SU-DHL-6 (cell line): ENCODE data around the gene CD200.

Source experiments
- H2AFZ ChIP-seq: fragments of 200-600 bp; sonication (generic); 2 replicates; pipeline ENCODE4 v1.6.1; 2014; ENCODE audit warnings: low read depth, mild to moderate bottlenecking, moderate library complexity, mixed read lengths, antibody characterized with exemption, low read length; ENCODE audit not compliant: severe bottlenecking
- H3F3A ChIP-seq: fragments of 200-600 bp; shearing (Covaris generic); 2 replicates; pipeline ENCODE4 v1.6.0; 2016; ENCODE audit warnings: antibody characterized with exemption, mild to moderate bottlenecking; ENCODE audit not compliant: insufficient read depth
- H3K27ac ChIP-seq: fragments of 200-600 bp; sonication (generic); 2 replicates; pipeline ENCODE4 v1.5.1; 2016; ENCODE audit warnings: low read depth, mild to moderate bottlenecking, low read length, moderate library complexity, mixed read lengths
- H3K27me3 ChIP-seq: fragments of 200-600 bp; sonication (generic), shearing (Covaris generic); 2 replicates; pipeline ENCODE4 v1.6.0; 2014; ENCODE audit warnings: mild to moderate bottlenecking, low read length
- H3K36me3 ChIP-seq: fragments of 200-600 bp; sonication (generic); 2 replicates; pipeline ENCODE4 v1.6.1; 2014; ENCODE audit warnings: mild to moderate bottlenecking, low read length, mixed read lengths
- H3K4me2 ChIP-seq: fragments of 300-600, 200-600 bp; shearing (Covaris generic), sonication (generic); 2 replicates; pipeline ENCODE4 v1.6.0; 2014; ENCODE audit warnings: low read length, low read depth, mild to moderate bottlenecking; ENCODE audit not compliant: poor library complexity, severe bottlenecking
- H3K4me3 ChIP-seq: fragments of 200-600 bp; sonication (generic); 2 replicates; pipeline ENCODE4 v1.5.1; 2014; ENCODE audit warnings: antibody characterized with exemption, low read length, mild to moderate bottlenecking, mixed read lengths; ENCODE audit not compliant: insufficient read depth, poor library complexity, severe bottlenecking
- H3K79me2 ChIP-seq: fragments of 200-600 bp; sonication (generic); 2 replicates; pipeline ENCODE4 v1.6.1; 2014; ENCODE audit warnings: mild to moderate bottlenecking, low read length, moderate library complexity; ENCODE audit not compliant: insufficient read depth
- H3K9ac ChIP-seq: fragments of 200-600 bp; sonication (generic); 2 replicates; pipeline ENCODE4 v1.7.0; 2014; ENCODE audit warnings: mild to moderate bottlenecking, low read length
- H3K9me2 ChIP-seq: fragments of 200-600 bp; sonication (generic); replicated peaks from 2 replicates; pipeline ENCODE4 v1.6.1; 2014; ENCODE audit warnings: low read length; ENCODE audit not compliant: insufficient read depth
- H3K9me3 ChIP-seq: fragments of 200-600 bp; sonication (generic); 2 replicates; pipeline ENCODE4 v1.6.1; 2014; ENCODE audit warnings: low read length, mixed read lengths; ENCODE audit not compliant: insufficient read depth
- H4K20me1 ChIP-seq: fragments of 200-600 bp; sonication (generic); 2 replicates; pipeline ENCODE4 v1.6.1; 2014; ENCODE audit warnings: low read depth, mild to moderate bottlenecking, antibody characterized with exemption, low read length, moderate library complexity, mixed read lengths
- EZH2phosphoT487 ChIP-seq: fragments of 200-600 bp; sonication (generic), shearing (Covaris generic); conservative IDR thresholded peaks from 2 replicates; pipeline ENCODE4 v1.6.1; 2018; ENCODE audit warnings: mild to moderate bottlenecking, antibody characterized with exemption, low read length, moderate library complexity, mixed read lengths
- TF ChIP-seq, protein P1 (sequence below): fragments of 200-600 bp; sonication (generic); IDR thresholded peaks from one replicate; pipeline ENCODE4 v1.5.1; 2017; ENCODE audit warnings: antibody characterized with exemption, mild to moderate bottlenecking, low read length, moderate library complexity; ENCODE audit not compliant: insufficient read depth, poor library complexity, severe bottlenecking

Gene CD200

DNA sequence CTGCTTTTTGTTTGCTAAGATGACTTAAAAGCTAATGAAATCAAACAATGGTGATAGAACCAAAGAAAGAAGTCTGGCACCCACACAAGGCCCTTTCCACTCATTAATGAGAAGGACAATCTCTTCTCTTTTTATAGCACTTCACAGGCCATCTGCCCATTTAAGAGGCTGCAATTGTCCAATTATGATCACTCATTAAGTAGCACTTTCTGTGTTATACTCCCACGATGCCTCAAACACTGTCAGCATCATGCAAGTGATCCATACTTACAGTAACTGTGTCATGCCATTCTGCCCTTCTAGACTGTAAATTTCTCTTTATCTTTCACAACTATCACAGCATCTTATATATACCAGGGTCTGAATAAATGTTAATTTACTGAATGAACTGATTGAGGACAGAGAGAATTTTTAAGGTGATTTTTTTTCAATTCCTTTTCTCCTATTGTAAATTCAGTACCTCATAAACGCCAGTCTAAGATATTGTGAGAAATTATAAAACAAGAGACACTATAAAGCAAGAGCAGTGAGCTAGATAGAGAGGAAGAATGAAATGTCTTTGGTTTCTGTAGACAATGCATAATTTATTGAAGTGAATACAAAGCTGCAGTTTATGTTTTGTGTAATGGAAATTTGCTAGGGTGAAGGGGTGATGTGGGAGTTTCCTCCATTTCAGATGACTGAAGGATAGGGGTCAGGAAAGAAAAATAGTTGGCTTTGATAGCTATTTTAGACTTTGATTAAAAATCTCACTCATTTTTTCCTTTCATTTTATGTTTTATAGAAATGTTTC lies 17.3 kb downstream of the CD200 start:
- H3K79me2 ChIP-seq: no peaks in the 10 kb centered on the region
- H3F3A ChIP-seq: no peaks in the 10 kb centered on the region
- no peak overlapping the region for H3K4me3 ChIP-seq
- no peaks in the 10 kb centered on the region for H3K36me3 ChIP-seq
- no peaks in the 10 kb centered on the region for H4K20me1 ChIP-seq
- no peaks in the 10 kb centered on the region for H3K9me3 ChIP-seq
- no peaks in the 10 kb centered on the region for H3K9me2 ChIP-seq
- no peak overlapping the region for H3K4me2 ChIP-seq
- no peaks in the 10 kb centered on the region for H3K27me3 ChIP-seq
- H3K9ac ChIP-seq: no peak overlapping the region
- TF ChIP-seq, protein P1, sequence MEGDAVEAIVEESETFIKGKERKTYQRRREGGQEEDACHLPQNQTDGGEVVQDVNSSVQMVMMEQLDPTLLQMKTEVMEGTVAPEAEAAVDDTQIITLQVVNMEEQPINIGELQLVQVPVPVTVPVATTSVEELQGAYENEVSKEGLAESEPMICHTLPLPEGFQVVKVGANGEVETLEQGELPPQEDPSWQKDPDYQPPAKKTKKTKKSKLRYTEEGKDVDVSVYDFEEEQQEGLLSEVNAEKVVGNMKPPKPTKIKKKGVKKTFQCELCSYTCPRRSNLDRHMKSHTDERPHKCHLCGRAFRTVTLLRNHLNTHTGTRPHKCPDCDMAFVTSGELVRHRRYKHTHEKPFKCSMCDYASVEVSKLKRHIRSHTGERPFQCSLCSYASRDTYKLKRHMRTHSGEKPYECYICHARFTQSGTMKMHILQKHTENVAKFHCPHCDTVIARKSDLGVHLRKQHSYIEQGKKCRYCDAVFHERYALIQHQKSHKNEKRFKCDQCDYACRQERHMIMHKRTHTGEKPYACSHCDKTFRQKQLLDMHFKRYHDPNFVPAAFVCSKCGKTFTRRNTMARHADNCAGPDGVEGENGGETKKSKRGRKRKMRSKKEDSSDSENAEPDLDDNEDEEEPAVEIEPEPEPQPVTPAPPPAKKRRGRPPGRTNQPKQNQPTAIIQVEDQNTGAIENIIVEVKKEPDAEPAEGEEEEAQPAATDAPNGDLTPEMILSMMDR: no peak
- no peak for TF ChIP-seq EZH2phosphoT487
- no peak overlapping the region for H2AFZ ChIP-seq
- H3K27ac ChIP-seq: no peak overlapping the region

DNA sequence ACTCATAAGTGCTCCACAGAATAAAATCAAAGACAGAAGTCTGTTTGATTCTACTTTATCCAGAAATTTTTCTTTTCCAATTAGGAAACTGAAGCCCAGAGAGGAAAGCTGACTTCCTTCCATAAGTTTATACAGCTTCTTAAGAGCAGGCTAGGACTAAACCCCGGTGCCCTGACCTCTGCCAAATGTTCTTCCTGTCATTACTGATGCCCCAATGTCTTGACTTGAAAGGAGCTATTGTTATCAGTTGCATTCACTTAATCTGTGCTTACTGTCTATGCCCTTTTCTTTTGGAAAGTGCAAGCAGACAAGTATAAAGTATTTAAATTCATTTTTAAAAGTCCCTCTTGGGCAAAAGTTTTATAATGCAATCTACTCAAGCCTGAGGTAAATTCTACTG lies 18.1 kb downstream of the CD200 start:
- no peak for TF ChIP-seq EZH2phosphoT487
- TF ChIP-seq, protein P1: no peak
- Histone ChIP-seq H3K9ac (no peak overlapping the region), H3K9me3 (no peaks in the 10 kb centered on the region), H3K4me2 (no peak overlapping the region), H2AFZ (no peak overlapping the region), H3K9me2 (no peaks in the 10 kb centered on the region), H3K27me3 (no peaks in the 10 kb centered on the region), H4K20me1 (no peaks in the 10 kb centered on the region), H3K4me3 (no peak overlapping the region), H3K79me2 (no peaks in the 10 kb centered on the region), H3K36me3 (no peaks in the 10 kb centered on the region), H3F3A (no peaks in the 10 kb centered on the region), H3K27ac (no peak overlapping the region)

DNA sequence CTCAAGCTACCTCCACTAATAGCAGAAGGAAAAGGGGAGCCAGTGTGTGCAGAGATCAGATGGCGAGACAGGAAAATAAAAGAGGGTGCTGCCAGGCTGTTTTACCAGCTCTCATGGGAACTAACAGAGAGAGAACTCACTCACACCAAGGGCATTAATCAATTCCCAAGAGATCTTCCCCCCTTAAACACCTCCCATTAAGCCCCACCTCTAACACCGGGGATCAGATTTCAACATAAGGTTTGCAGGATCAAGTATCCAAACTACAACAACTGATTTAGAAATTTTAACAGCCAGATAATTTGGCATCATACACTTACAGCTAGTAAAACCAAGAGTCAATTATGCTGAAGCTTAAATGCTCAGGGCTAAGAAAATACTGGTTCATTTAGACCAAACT lies 18.9 kb downstream of the CD200 start:
- Histone ChIP-seq H3K79me2 (no peaks in the 10 kb centered on the region), H3F3A (no peaks in the 10 kb centered on the region), H2AFZ (no peak overlapping the region), H3K4me2 (no peak overlapping the region), H3K9me3 (no peaks in the 10 kb centered on the region), H3K27ac (no peak overlapping the region), H3K9ac (no peak overlapping the region), H3K27me3 (no peaks in the 10 kb centered on the region), H3K4me3 (no peak overlapping the region), H3K9me2 (no peaks in the 10 kb centered on the region), H4K20me1 (no peaks in the 10 kb centered on the region), H3K36me3 (no peaks in the 10 kb centered on the region)
- TF ChIP-seq, protein P1: no peak
- TF ChIP-seq EZH2phosphoT487: no peak
